ENCODE results near the gene BAHCC1.
A peak's percentile ranks its signal among the peaks of the same experiment; 100 is the strongest.

BAHCC1 gene

DNA sequence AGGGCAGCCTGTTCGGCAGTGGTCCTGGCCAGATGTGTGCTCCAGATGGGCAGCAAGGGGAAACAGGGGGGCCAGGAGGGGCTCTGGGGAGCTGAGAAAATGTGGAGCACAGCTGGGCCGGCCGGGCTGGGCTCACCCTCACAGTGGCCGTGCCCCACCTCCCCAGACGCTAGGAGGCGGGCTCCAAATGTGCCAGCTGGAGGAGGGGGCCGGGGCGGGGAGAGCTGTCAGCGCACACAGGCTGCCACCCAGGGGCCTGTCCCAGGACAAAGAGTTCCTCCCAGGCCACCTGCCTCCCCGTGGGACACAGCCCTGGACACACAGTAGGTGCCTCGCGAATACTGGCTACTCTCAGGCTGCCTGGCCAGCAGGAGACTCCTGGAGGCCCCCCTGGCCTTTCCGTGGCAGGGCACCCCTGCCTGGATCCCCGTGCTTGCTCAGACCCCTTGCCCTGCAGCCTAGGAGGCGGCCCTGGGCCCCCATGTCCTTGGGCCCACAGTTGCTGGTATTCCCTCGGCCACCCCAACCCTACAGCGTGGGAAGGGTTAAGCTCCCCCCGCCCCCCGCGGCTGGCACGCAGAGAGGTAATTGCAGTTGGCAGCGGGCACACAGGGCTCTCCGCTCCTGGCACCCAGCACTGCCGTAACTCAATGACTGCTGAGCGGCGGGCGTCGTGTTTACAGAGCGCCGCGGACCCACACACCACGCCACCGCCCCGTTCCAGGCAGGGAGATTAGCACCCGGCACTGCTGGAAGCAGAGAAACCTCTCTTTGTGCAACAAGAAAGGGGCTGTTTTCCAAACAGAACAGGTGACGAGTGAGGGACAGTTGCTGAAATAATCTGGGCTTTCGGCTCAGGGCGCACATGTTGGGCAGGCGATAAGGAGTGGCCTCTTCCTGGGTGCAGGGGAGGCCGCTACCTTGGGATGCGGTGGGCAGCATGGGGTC lies 32.2 kb downstream of the BAHCC1 start:
- no peak for DNase-seq (ENCODE audit: low read depth)
- TF ChIP-seq, protein P1, sequence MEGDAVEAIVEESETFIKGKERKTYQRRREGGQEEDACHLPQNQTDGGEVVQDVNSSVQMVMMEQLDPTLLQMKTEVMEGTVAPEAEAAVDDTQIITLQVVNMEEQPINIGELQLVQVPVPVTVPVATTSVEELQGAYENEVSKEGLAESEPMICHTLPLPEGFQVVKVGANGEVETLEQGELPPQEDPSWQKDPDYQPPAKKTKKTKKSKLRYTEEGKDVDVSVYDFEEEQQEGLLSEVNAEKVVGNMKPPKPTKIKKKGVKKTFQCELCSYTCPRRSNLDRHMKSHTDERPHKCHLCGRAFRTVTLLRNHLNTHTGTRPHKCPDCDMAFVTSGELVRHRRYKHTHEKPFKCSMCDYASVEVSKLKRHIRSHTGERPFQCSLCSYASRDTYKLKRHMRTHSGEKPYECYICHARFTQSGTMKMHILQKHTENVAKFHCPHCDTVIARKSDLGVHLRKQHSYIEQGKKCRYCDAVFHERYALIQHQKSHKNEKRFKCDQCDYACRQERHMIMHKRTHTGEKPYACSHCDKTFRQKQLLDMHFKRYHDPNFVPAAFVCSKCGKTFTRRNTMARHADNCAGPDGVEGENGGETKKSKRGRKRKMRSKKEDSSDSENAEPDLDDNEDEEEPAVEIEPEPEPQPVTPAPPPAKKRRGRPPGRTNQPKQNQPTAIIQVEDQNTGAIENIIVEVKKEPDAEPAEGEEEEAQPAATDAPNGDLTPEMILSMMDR (IDR thresholded peaks at IDR 0.05; ENCODE audit: control insufficient read depth, extremely low read depth, insufficient read depth): no peak
- H3K4me3 ChIP-seq (ENCODE audit: low read depth, low read length): no peak overlapping the region

DNA sequence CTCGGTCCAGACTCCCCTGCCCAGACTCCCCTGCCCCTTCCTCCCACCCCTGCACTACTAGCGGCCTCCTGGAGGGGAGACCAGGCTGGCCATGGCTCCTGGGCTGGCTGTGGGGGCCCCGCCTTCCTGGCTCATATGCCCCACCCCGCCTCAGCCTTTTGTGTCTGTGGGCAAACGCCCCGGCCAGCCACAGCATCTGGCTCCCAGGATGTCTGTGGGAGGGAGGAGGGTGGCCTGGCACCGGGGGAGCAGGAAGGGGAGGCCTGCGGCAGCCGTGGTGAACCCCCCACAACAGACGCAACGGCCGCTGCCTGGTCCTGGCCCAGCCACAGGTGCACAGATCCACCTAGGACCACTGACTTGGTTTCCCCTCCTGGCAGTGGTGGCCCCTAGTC lies 32.9 kb downstream of the BAHCC1 start:
- no peak for DNase-seq (ENCODE audit: low read depth)
- TF ChIP-seq, protein P1 (IDR thresholded peaks at IDR 0.05; ENCODE audit: control insufficient read depth, extremely low read depth, insufficient read depth): no peak
- H3K4me3 ChIP-seq (ENCODE audit: low read depth, low read length): no peak overlapping the region

DNA sequence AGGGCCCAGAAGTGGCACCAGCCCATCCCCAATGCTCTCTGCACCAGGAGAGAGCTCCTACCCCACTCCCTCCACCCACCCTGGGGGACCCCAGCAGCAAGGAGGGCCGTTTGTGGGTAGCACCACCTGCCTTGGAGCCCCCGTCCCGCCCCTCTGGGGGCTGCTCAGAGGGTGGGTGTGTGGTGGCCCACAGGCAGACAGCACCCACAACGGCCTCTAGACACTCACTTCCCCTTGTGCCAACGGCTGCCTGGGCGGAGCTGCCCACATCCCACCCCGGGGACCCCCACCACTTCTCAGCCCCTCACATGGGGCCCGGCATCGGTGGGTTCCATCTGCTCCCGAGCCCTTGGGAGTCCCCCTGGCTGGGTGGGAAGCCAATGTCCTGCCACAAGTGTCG lies 33.3 kb downstream of the BAHCC1 start:
- no peak for DNase-seq (ENCODE audit: low read depth)
- TF ChIP-seq, protein P1 (IDR thresholded peaks at IDR 0.05; ENCODE audit: control insufficient read depth, extremely low read depth, insufficient read depth): no peak
- H3K4me3 ChIP-seq (ENCODE audit: low read depth, low read length): no peak overlapping the region

DNA sequence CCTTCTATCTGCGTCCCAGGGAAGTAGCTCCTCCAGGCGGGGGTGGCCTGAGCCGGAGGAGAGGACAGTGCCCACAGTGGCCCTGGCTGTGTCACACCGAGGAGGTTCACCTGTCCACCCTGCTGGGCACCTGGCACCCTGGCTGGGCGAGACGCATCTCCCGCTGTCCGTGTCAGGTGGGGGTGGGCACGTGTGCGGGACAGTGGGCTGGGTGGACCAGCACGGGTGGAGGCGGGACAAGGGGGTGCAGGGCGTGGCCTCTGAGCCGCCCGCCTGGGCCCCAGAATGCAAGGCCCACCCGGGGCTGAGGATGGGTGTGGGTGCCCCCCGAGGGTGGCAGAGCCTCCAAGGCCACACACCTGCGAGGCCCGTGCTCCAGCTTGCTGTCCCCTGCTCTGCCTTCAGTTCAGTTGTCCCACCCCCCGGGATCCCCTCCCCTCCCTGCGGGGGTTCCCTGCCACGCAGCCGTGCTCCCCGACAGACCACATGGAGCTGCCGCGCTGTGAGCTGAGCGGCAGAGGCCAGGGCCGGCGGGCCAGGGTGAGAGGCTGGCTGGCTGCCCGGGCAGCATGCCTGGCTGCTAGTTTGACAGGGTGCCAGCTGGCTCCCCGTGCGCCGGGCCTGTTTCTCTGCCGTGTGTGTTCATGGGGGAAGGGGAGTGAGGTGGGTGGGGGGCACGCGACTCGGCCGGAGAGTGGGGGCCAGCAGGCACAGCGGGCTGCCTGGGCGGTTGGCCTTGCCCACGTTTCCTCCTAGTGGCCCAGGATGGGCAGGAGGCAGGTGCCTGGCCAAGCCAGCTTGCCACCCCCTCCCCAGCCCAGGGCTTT lies 33.9 kb downstream of the BAHCC1 start:
- TF ChIP-seq, protein P1 (IDR thresholded peaks at IDR 0.05; ENCODE audit: control insufficient read depth, extremely low read depth, insufficient read depth): no peak
- 0 out of 2 replicates have a peak overlapping the region, but pooled peaks have one; percentile 13 for H3K4me3 ChIP-seq (ENCODE audit: low read depth, low read length)
- no peak for DNase-seq (ENCODE audit: low read depth)

DNA sequence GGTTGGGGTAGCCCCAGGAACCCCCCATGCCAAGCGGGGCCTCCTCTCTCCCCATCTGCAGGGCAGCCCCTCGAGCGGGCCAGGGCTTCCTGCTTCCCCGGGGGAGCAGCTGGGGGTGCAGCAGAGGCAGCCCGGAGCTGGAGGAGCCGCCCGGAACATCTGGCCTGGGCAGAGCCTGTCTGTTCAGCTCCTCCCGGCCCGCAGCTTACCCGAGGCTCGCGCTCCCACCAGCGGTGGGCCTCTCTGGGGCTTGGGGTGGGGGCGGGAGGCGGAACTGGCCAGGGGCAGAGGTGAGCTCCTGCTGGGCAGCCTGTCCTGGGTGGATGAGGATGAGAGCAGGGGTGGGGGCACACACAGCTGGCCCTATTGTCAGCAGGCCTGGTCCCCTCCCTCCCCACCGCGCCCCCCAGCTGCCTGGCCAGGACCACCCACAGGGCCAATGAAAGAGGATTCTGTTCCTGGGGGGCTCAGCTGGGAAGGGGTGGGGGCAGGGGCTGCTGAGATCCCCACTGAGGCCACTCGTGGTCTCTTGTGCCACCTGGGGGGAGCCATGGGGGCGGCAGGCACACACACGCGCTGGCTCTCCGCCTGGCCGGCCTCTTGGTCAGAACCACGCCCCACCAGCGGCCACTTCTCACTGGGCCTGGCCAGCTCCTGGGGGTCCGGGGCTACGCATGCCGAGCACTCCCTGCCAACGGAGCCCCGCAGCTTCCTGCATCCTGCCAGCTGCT lies 34.7 kb downstream of the BAHCC1 start:
- DNase-seq (ENCODE audit: low read depth): no peak
- TF ChIP-seq, protein P1 (IDR thresholded peaks at IDR 0.05; ENCODE audit: control insufficient read depth, extremely low read depth, insufficient read depth): no peak
- H3K4me3 ChIP-seq (ENCODE audit: low read depth, low read length): 0 out of 2 replicates have a peak overlapping the region, but pooled peaks have one; percentile 13

Measured in LNCaP clone FGC (cell line).